Endothelial cell of umbilical vein (primary cell): ENCODE measurements around the gene SSX2IP. TPM values are rescaled to one million over a fixed set of nuclear protein-coding genes. Genes with fewer than 3 reads are reported as not detected.

Experiments used
- BruUV-seq: library from RNA; stranded (reverse); fragments of 400-500 nt; replicated peaks from 2 replicates; lab custom pipeline; 2021; lab: Mats Ljungman, UMichigan
- CTCF ChIA-PET: fragments of 300-600, 350-600 bp; sonication (Branson Sonifier 250); formaldehyde crosslinking; loops from one replicate; lab custom pipeline; 2021; ENCODE audit warnings: antibody characterized with exemption, inconsistent platforms; lab: Charles Lee
- POLR2A ChIA-PET: fragments of 300-600, 350-600 bp; sonication (Branson Sonifier 250); formaldehyde crosslinking; loops from one replicate; lab custom pipeline; 2021; ENCODE audit warnings: antibody characterized with exemption, inconsistent platforms; lab: Charles Lee
- DNase-seq: peaks from one replicate; pipeline ENCODE4 v3.0.0-alpha.2; 2011; ENCODE audit warnings: low read depth, low spot score
- FAIRE-seq: peaks from 2 replicates; lab custom pipeline; 2011; peaks lifted over from hg19 to GRCh38; lab: Jason Lieb, UNC
- H2AFZ ChIP-seq: 2 replicates; pipeline ENCODE4 v1.6.0; 2012; ENCODE audit warnings: low read depth, low read length, control low read depth, inconsistent platforms
- H3K27ac ChIP-seq: 2 replicates; pipeline ENCODE4 v1.5.1; 2011; ENCODE audit warnings: low read depth, mild to moderate bottlenecking, control low read depth, low read length, moderate library complexity; ENCODE audit not compliant: insufficient read depth
- H3K27me3 ChIP-seq, 2 experiments: 2 replicates each; pipeline versions ENCODE4 v1.6.0 to v1.6.1; 2011; ENCODE audit warnings: low read length in 2 of 2, mixed read lengths in 1 of 2; ENCODE audit not compliant: control insufficient read depth in 2 of 2, insufficient read depth in 2 of 2
- H3K36me3 ChIP-seq, 2 experiments: 2 replicates in 1 of 2; 3 replicates in 1 of 2; pipeline ENCODE4 v1.5.1; 2011; ENCODE audit warnings: low read length in 2 of 2, mild to moderate bottlenecking in 1 of 2, moderate library complexity in 1 of 2; ENCODE audit not compliant: control insufficient read depth in 2 of 2, insufficient read depth in 2 of 2; ENCODE audit errors: extremely low read depth in 1 of 2
- H3K4me1 ChIP-seq: 3 replicates; pipeline ENCODE4 v1.5.1; 2011; ENCODE audit warnings: mild to moderate bottlenecking, low read length; ENCODE audit not compliant: control insufficient read depth, insufficient read depth; ENCODE audit errors: extremely low read depth
- H3K4me2 ChIP-seq: 2 replicates; pipeline ENCODE4 v1.6.1; 2011; ENCODE audit warnings: low read length, control low read depth, mixed read lengths; ENCODE audit not compliant: insufficient read depth
- H3K4me3 ChIP-seq, 3 experiments: fragments of 200-600 bp in 1 of 3; sonication (generic), shearing (Covaris generic) in 1 of 3; replicated peaks in 1 of 3; 2 replicates each; pipeline ENCODE4 v1.5.1; 2011 to 2016; ENCODE audit warnings: control low read depth in 3 of 3, low read length in 3 of 3, mild to moderate bottlenecking in 2 of 3, inconsistent platforms in 1 of 3, low read depth in 1 of 3, moderate library complexity in 1 of 3; ENCODE audit not compliant: insufficient read depth in 1 of 3
- H3K79me2 ChIP-seq: 2 replicates; pipeline ENCODE4 v1.6.0; 2012; ENCODE audit warnings: low read length, inconsistent platforms; ENCODE audit not compliant: control insufficient read depth, insufficient read depth
- H3K9ac ChIP-seq: replicated peaks from 2 replicates; pipeline ENCODE3; 2011; ENCODE audit warnings: low read length, control low read depth; ENCODE audit not compliant: insufficient read depth; ENCODE audit errors: extremely low read depth
- H3K9me1 ChIP-seq: replicated peaks from 3 replicates; pipeline ENCODE4 v1.6.0; 2011; ENCODE audit warnings: mild to moderate bottlenecking, low read length; ENCODE audit not compliant: control insufficient read depth, insufficient read depth; ENCODE audit errors: extremely low read depth
- H3K9me3 ChIP-seq: replicated peaks from 2 replicates; pipeline ENCODE4 v1.5.1; 2012; ENCODE audit warnings: low read length, inconsistent platforms; ENCODE audit not compliant: control insufficient read depth, insufficient read depth
- H4K20me1 ChIP-seq: replicated peaks from 2 replicates; pipeline ENCODE3; 2011; ENCODE audit warnings: mild to moderate bottlenecking, low read length; ENCODE audit not compliant: control insufficient read depth, insufficient read depth; ENCODE audit errors: extremely low read depth
- EZH2 ChIP-seq: IDR thresholded peaks from 2 replicates; pipeline ENCODE4 v1.6.1; 2012; ENCODE audit warnings: borderline replicate concordance, low read depth, mild to moderate bottlenecking, moderate library complexity, low read length, inconsistent platforms; ENCODE audit not compliant: severe bottlenecking
- dilution Hi-C: fragments of 300-500 bp; cut with MboI; formaldehyde crosslinking; loops from one replicate; pipeline ENCODE4 v1.15.0; 2019; ENCODE audit warnings: low sequenced_read_pairs; ENCODE audit not compliant: extremely low pct_ligation_motif_present
- intact Hi-C: fragments of 100-400 bp; cut with micrococcal nuclease; formaldehyde crosslinking; loops from one replicate; pipeline ENCODE4 v1.10.0; 2022
- polyA plus RNA-seq, 4 experiments: library from polyadenylated mRNA; depleted of rRNA in 3 of 4; stranded (reverse) in 3 of 4; unstranded in 1 of 4; fragments of >200 nt; gene quantifications; 2 replicates each; pipeline versions ENCODE4 v1.2.1 to v1.2.3, GENCODE V29; 2011 to 2012; ENCODE audit warnings: missing spikeins in 1 of 4
- total RNA-seq: library from RNA; stranded (reverse); gene quantifications from 2 replicates; pipeline ENCODE4 v1.2.3, GENCODE V29; 2021
- TF ChIP-seq, protein P1 (sequence below), 2 donors: IDR thresholded peaks; 1 replicate in 1 of 2; 2 replicates in 1 of 2; pipeline ENCODE4 v1.5.1; 2011; ENCODE audit warnings: low read length in 2 of 2, mild to moderate bottlenecking in 2 of 2, moderate library complexity in 2 of 2, control low read depth in 1 of 2, inconsistent platforms in 1 of 2, low read depth in 1 of 2; ENCODE audit not compliant: insufficient read depth in 1 of 2; ENCODE audit errors: extremely low read depth in 1 of 2

The SSX2IP gene
- total and polyA plus RNA-seq, 2 donors (not counting 3 experiments of a cell fraction or from before 2014, with no cell fraction given) = 0.77 to 8.4 TPM

DNA sequence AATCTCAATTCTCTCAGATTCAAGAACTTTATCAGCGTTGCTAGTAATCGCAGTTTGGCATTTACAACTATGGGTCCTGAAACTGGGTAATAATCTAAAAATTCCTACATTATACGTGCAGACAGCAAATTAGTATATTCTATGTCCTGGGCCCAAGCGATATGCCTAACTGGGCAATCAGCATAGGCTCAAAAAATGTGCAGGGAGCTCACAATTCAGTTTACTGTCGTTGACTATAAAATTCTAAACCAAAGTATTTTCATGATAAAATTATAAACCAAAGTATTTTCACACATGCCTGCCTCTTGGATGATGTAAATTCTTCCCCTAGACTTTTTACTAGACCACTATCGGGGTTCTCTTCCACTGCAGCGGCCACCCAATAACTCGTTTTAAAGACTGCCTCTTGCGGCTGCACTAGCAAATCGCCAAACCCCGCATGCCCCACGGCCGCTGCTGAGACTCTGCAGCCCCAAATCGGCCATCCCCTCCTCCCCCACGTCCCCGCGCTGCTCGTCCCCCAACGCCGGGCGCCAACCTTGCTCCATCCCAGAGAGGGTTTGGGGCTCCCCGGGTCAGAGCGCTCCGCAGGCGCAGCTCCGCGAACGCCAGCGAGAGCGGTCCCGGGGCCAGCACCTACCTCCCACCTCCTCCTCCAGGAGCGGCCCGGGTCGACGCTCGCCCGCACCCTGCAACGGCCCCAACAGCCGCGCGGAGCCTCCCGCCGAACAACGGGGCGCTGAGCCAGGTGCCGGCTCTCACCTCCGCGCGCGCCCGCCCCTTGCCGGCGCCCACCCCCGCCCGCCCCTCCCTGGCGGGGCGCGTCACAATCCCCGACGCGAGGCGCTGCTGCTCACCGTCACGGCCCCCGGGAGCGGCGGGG lies 506 bp downstream of the SSX2IP start:
- Histone ChIP-seq H2AFZ (peak overlapping the region; percentile 95), H3K4me3 (peak overlapping the region; percentile 45 to 68 (median 49)), H3K4me1 (peaks cover 9% of the 10 kb centered on the region), H3K36me3 (no peaks in the 10 kb centered on the region), H3K9me1 (no peaks in the 10 kb centered on the region), H3K9me3 (no peaks in the 10 kb centered on the region), H3K9ac (peak overlapping the region; percentile 56), H3K4me2 (peak overlapping the region; percentile 72), H4K20me1 (no peaks in the 10 kb centered on the region), H3K79me2 (no peaks in the 10 kb centered on the region), H3K27ac (no peak overlapping the region), H3K27me3 (no peaks in the 10 kb centered on the region)
- TF ChIP-seq, protein P1, sequence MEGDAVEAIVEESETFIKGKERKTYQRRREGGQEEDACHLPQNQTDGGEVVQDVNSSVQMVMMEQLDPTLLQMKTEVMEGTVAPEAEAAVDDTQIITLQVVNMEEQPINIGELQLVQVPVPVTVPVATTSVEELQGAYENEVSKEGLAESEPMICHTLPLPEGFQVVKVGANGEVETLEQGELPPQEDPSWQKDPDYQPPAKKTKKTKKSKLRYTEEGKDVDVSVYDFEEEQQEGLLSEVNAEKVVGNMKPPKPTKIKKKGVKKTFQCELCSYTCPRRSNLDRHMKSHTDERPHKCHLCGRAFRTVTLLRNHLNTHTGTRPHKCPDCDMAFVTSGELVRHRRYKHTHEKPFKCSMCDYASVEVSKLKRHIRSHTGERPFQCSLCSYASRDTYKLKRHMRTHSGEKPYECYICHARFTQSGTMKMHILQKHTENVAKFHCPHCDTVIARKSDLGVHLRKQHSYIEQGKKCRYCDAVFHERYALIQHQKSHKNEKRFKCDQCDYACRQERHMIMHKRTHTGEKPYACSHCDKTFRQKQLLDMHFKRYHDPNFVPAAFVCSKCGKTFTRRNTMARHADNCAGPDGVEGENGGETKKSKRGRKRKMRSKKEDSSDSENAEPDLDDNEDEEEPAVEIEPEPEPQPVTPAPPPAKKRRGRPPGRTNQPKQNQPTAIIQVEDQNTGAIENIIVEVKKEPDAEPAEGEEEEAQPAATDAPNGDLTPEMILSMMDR (IDR thresholded peaks at IDR 0.05; ENCODE audit: extremely low read depth in 1 of 2, insufficient read depth in 1 of 2, low read depth in 1 of 2, low read length in 2 of 2) = peak; percentile 14 to 50
- no peak for TF ChIP-seq EZH2
- FAIRE-seq (no peak), DNase-seq (peak; percentile 50)
- ChIA-PET CTCF (interaction anchor here (0.6 to 1.8 kb wide), 8 partner anchors 9 to 545 kb away, joined by 3 to 13 read pairs (median 4); partner anchors contain the start of gene PRKACB), POLR2A (no interaction called here)
- no TSS peak for BruUV-seq
- dilution Hi-C loops (no loop called here), intact Hi-C loops (loop anchor here (1.0 to 2.0 kb wide), 2 partner anchors 68 to 389 kb away; partner anchors contain the start of gene SAMD13)
